HepG2 (cell line): Measurements from ENCODE around the gene P3H4. TPM values are rescaled to one million over a fixed set of nuclear protein-coding genes. Genes with fewer than 3 reads are reported as not detected.

Experiments
- CREM ChIP-seq, 2 experiments: sonication (generic) in 1 of 2; formaldehyde crosslinking in 1 of 2; IDR thresholded peaks; 2 replicates each; pipeline versions ENCODE4 v1.4.0 to v1.6.1; 2016 to 2020; ENCODE audit warnings: antibody characterized with exemption in 1 of 2, mild to moderate bottlenecking in 1 of 2, missing genetic modification reagents in 1 of 2
- ELK4 ChIP-seq: sonication (generic); formaldehyde crosslinking; IDR thresholded peaks from 2 replicates; pipeline ENCODE4 v1.9.0; 2021; ENCODE audit warnings: missing genetic modification reagents, borderline replicate concordance
- FOXO1 ChIP-seq: sonication (generic); formaldehyde crosslinking; IDR thresholded peaks from 2 replicates; pipeline ENCODE4 v1.4.0; 2020; ENCODE audit warnings: missing genetic modification reagents
- IRF2 ChIP-seq: IDR thresholded peaks from 2 replicates; pipeline ENCODE4 v1.6.1; 2018; ENCODE audit warnings: missing genetic modification reagents, missing compliant biosample characterization
- PPARG ChIP-seq: conservative IDR thresholded peaks from 2 replicates; pipeline ENCODE4 v1.6.1; 2016; ENCODE audit warnings: missing biosample characterization, missing genetic modification reagents
- RBM22 ChIP-seq: fragments of 200-400 bp; formaldehyde crosslinking; optimal IDR thresholded peaks from 2 replicates; pipeline ENCODE3; 2017; ENCODE audit warnings: mild to moderate bottlenecking, low read length, moderate library complexity
- RBM39 ChIP-seq: fragments of 200-400 bp; formaldehyde crosslinking; IDR thresholded peaks from one replicate; pipeline ENCODE4 v1.6.1; 2018; ENCODE audit warnings: antibody characterized with exemption, mild to moderate bottlenecking, low read depth, low read length; ENCODE audit not compliant: poor library complexity, severe bottlenecking
- RFX1 ChIP-seq: fragments of 450-650 bp; IDR thresholded peaks from 2 replicates; pipeline ENCODE4 v1.6.1; 2017
- SAP130 ChIP-seq: IDR thresholded peaks from 2 replicates; pipeline ENCODE4 v1.6.1; 2016; ENCODE audit warnings: low read depth
- SP5 ChIP-seq: IDR thresholded peaks from 2 replicates; pipeline ENCODE4 v1.6.1; 2016; ENCODE audit warnings: low read depth, borderline replicate concordance
- SSRP1 ChIP-seq: IDR thresholded peaks from 2 replicates; pipeline ENCODE4 v1.6.1; 2016; ENCODE audit warnings: control low read depth
- TAF1 ChIP-seq: sonication (generic); formaldehyde crosslinking; IDR thresholded peaks from 2 replicates; pipeline ENCODE4 v1.4.0; 2020; ENCODE audit warnings: missing genetic modification reagents
- ZBTB7B ChIP-seq: sonication (generic); formaldehyde crosslinking; IDR thresholded peaks from 2 replicates; pipeline ENCODE4 v1.4.0; 2020; ENCODE audit warnings: missing genetic modification reagents
- ZFY ChIP-seq: sonication (generic); formaldehyde crosslinking; IDR thresholded peaks from 2 replicates; pipeline ENCODE4 v1.4.0; 2020; ENCODE audit warnings: missing genetic modification reagents
- ZNF317 ChIP-seq: sonication (generic); formaldehyde crosslinking; IDR thresholded peaks from 2 replicates; pipeline ENCODE4 v1.5.0; 2020; ENCODE audit warnings: mild to moderate bottlenecking, missing genetic modification reagents
- ZNF343 ChIP-seq: sonication (generic); formaldehyde crosslinking; IDR thresholded peaks from 2 replicates; pipeline ENCODE4 v1.4.0; 2020; ENCODE audit warnings: mild to moderate bottlenecking, missing genetic modification reagents
- ZNF441 ChIP-seq: sonication (generic); formaldehyde crosslinking; IDR thresholded peaks from 2 replicates; pipeline ENCODE4 v1.7.0; 2021; ENCODE audit warnings: missing genetic modification reagents, borderline replicate concordance
- ZNF460 ChIP-seq: sonication (generic); formaldehyde crosslinking; IDR thresholded peaks from 2 replicates; pipeline ENCODE4 v1.5.1; 2020; ENCODE audit warnings: missing genetic modification reagents, mild to moderate bottlenecking, borderline replicate concordance
- ZNF552 ChIP-seq: sonication (generic); formaldehyde crosslinking; IDR thresholded peaks from 2 replicates; pipeline ENCODE4 v1.9.0; 2022; ENCODE audit warnings: missing genetic modification reagents, mild to moderate bottlenecking, borderline replicate concordance
- ZNF567 ChIP-seq: sonication (generic); formaldehyde crosslinking; IDR thresholded peaks from 2 replicates; pipeline ENCODE4 v1.8.1; 2023; ENCODE audit warnings: mild to moderate bottlenecking, missing genetic modification reagents, borderline replicate concordance
- ZNF614 ChIP-seq: IDR thresholded peaks from 2 replicates; pipeline ENCODE4 v1.6.1; 2018; ENCODE audit warnings: missing biosample characterization, missing genetic modification reagents, inconsistent platforms, borderline replicate concordance
- ZNF644 ChIP-seq: IDR thresholded peaks from 2 replicates; pipeline ENCODE4 v1.6.1; 2016; ENCODE audit warnings: low read depth
- ZNF652 ChIP-seq: IDR thresholded peaks from 2 replicates; pipeline ENCODE4 v1.6.1; 2016; ENCODE audit warnings: low read depth, borderline replicate concordance
- ZNF770 ChIP-seq: sonication (generic); formaldehyde crosslinking; IDR thresholded peaks from 2 replicates; pipeline ENCODE4 v1.5.0; 2020; ENCODE audit warnings: mild to moderate bottlenecking, missing genetic modification reagents
- ZNF839 ChIP-seq: sonication (generic); formaldehyde crosslinking; IDR thresholded peaks from 2 replicates; pipeline ENCODE4 v1.4.0; 2020; ENCODE audit warnings: missing genetic modification reagents, mild to moderate bottlenecking, borderline replicate concordance
- ZSCAN29 ChIP-seq: sonication (generic); formaldehyde crosslinking; conservative IDR thresholded peaks from 2 replicates; pipeline ENCODE4 v1.4.0; 2020; ENCODE audit warnings: mild to moderate bottlenecking, missing genetic modification reagents
- polyA plus RNA-seq, 8 experiments: library from polyadenylated mRNA; depleted of rRNA in 3 of 8; stranded (reverse) in 7 of 8; unstranded in 1 of 8; fragments of >200 nt; fragmentation: Illumina TruSeq in 4 of 8; extraction: Trizol in 4 of 8; gene quantifications; 2 replicates each; pipeline versions ENCODE4 v1.2.1 to v1.2.3, GENCODE V29; 2011 to 2016; ENCODE audit warnings: low read depth in 4 of 8, missing spikeins in 1 of 8, mixed read lengths in 1 of 8; ENCODE audit not compliant: insufficient read depth in 1 of 8
- total RNA-seq, 5 experiments: library from RNA; depleted of rRNA; stranded (reverse); fragments of >200 nt; fragmentation: Illumina TruSeq; extraction: Trizol; gene quantifications; 2 replicates each; pipeline ENCODE4 v1.2.3, GENCODE V29; 2016; ENCODE audit warnings: low read depth in 1 of 5
- TF ChIP-seq, protein P1 (sequence below): IDR thresholded peaks from 2 replicates; pipeline ENCODE4 v1.6.1; 2016; ENCODE audit warnings: low read depth, borderline replicate concordance
- TF ChIP-seq, protein P2 (sequence below): sonication (generic); formaldehyde crosslinking; IDR thresholded peaks from 2 replicates; pipeline ENCODE4 v1.5.0; 2020; ENCODE audit warnings: missing genetic modification reagents

The P3H4 gene
- total and polyA plus RNA-seq, 2 of the 13 experiments (the other 11 are each of a cell fraction or from before 2014, with no cell fraction given), result 37.1 to 50.6 TPM

- TF ChIP-seq ZSCAN29 (CRISPR knock-in tag) (peak; percentile 89; the same call in 1 of the 2 replicates), FOXO1 (CRISPR knock-in tag) (no peak; the same call in 1 of the 2 replicates), SSRP1 (peak; percentile 94), IRF2 (CRISPR knock-in tag) (peak; percentile 72), ZNF770 (CRISPR knock-in tag) (0 out of 2 replicates have a peak, but pooled peaks have one; percentile 12), ZNF343 (peak; percentile 89; the same call in 1 of the 2 replicates), ZNF614 (CRISPR knock-in tag) (peak; percentile 70; the same call in 1 of the 2 replicates), PPARG (CRISPR knock-in tag) (0 out of 2 replicates have a peak, but pooled peaks have one; percentile 21), RBM22 (peak; percentile 64), ZNF839 (CRISPR knock-in tag) (peak; percentile 86; the same call in 1 of the 2 replicates), ZNF317 (CRISPR knock-in tag) (peak; percentile 15; the same call in 1 of the 2 replicates), TAF1 (peak; percentile 56; the same call in 1 of the 2 replicates), CREM (IDR thresholded peaks at IDR 0.05) (peak; percentile 48; the same call in 1 of the 2 replicates), CREM (CRISPR knock-in tag; IDR thresholded peaks at IDR 0.05) (no peak), RFX1 (no peak), ELK4 (no peak), ZNF441 (CRISPR knock-in tag) (0 out of 2 replicates have a peak, but pooled peaks have one; percentile 36), ZFY (peak; percentile 75), ZNF460 (CRISPR knock-in tag) (no peak), RBM39 (no peak), ZNF567 (CRISPR knock-in tag) (peak; percentile 91; the same call in 1 of the 2 replicates), ZNF552 (CRISPR knock-in tag) (0 out of 2 replicates have a peak, but pooled peaks have one; percentile 13), SP5 (CRISPR knock-in tag) (peak; percentile 61; the same call in 1 of the 2 replicates), ZBTB7B (peak; percentile 97), ZNF652 (CRISPR knock-in tag) (no peak), SAP130 (CRISPR knock-in tag) (peak; percentile 68; the same call in 1 of the 2 replicates), ZNF644 (peak; percentile 23; the same call in 1 of the 2 replicates)
- TF ChIP-seq, protein P1, sequence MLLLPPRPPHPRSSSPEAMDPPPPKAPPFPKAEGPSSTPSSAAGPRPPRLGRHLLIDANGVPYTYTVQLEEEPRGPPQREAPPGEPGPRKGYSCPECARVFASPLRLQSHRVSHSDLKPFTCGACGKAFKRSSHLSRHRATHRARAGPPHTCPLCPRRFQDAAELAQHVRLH (CRISPR knock-in tag), result peak; percentile 62; the same call in 1 of the 2 replicates
- TF ChIP-seq, protein P2, sequence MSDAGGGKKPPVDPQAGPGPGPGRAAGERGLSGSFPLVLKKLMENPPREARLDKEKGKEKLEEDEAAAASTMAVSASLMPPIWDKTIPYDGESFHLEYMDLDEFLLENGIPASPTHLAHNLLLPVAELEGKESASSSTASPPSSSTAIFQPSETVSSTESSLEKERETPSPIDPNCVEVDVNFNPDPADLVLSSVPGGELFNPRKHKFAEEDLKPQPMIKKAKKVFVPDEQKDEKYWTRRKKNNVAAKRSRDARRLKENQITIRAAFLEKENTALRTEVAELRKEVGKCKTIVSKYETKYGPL (CRISPR knock-in tag), result no peak
These were observed 39.1 kb downstream of the P3H4 start (continued) for GRCh38 chr17:41772586-41773189.
